Activated CD4-positive, alpha-beta T cell treated with anti-CD3 and anti-CD28 coated beads for 24 hours (primary cell): ENCODE results near the gene GPX7.

Source experiments
- DNase-seq, 2 donors: peaks; one replicate each; pipeline ENCODE4 v3.0.0-alpha.2; 2020; ENCODE audit warnings: low read depth in 2 of 2

GPX7 gene

DNA sequence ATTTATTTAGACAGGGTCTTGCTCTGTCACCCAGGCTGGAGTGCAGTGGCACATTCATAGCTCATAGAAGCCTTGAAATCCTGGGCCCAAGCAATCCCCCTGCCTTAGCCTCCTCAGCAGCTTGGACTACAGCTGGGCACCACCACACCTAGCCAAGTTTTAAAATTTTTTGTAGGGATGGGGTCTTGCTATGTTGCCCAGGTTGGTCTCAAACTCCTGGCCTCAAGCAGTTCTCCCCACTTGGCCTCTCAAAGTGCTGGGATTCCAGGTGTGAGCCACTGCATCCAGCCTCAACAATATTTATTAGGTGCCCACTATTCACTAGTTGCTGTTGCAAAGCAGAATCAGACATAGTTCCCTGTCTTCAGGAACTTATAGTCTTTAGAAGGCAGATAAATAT, 14.1 kb upstream of the GPX7 start:
- DNase-seq = no peak

DNA sequence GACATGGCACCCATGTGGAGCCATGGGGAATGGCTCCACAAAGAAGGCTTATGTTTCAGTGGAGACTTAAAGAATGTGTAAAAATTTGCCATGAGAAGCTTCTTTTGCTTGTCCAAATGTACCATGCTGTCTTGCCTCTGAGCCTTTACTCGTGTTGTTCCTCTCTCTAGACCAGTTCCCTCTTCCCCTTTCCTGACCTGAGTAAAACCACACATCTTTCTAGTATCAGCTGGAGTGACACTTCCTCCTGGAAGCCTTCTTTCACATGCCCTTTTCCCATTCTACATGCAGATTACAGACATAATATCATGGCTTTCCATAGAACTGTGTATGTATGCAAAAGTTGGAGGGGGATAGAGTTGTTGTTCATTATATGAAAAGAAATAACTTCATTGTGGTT, 13.6 kb upstream of the GPX7 start:
- DNase-seq = no peak

DNA sequence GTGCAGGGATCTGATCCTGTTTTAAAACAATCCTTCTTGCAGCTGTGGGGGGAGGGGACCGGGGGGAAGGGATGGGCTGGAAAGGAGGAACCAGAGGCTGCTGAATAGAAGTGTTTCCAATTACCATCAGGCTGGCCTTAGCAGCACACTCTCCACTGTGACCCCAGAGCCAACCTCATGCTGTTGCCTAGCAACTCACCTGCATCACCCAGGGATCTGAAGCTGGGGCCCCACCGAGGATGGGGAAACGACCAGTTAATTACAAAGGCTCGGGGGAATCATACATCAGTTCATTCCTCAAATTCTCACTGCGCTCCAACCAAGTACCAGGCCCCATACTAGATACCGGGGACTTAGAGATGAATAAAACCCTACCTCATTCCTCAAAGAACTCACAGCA, 11.9 kb upstream of the GPX7 start:
- no peak for DNase-seq

DNA sequence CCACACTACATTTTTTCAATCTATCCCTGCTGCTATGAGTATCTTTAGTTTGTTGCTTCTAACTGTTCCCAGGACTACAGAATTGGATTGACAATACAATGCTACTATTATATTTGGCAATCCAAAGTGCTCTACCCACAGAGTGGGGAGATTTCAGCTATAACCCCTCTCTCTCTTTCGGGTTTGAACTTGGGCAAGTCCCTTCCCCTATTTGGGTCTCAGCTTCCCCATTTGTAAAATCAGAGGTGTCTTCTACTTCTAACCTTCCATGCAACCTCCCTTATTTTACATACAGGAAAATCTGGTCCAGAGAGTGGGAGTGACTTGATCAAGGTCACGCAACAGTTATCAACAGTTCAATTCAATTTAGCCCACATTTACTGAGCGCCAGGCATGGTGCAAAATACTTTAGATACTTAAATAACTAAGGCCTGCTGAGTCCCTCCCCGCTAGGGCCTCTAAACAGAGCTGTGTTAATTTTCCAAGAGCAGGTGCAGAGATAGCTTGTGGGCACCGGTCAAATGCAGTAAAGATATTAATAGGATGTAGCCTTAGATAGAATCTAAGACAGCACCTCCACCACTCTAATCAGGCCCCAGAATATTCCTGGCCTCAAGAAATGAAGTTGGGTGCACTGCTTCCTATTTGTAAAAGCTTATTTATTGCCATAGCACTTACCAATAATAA, 9.4 kb upstream of the GPX7 start:
- DNase-seq = no peak

DNA sequence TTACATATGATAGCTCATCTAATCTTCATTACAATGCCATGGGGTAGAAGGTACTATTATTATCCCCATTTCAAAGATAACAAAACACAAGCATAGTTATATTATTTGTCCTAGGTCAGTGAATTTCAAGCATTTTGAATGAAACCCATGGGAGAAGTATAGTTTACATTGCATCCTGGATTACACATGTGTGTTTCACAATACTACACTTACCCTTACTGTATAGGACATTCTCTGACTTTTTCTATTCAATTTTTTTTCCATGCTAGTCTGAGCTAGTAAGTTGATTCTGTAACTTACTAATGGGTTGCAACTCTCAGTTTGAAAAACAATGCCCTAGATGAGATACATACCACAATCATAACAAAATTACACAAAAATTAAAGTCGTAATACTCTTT, 8.7 kb upstream of the GPX7 start:
- DNase-seq = no peak

DNA sequence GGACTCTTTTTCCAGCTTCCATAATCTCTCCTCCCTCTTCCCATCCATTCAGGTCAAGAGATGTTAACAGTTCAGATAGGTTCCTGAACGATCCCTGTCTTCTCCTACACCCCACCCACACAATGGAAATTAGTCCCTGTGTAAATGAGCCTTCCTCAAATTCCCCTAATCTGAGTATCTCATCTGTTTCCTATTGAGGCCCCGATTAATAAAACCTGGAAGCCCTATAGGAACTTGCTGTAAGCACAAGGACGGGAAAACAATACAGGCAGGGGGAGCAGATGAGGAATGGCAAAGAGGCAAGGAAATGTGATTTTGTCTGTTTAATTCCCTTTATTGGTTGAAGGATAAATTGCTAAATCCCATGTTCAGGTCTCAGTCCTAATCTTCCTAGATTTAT, 7.1 kb upstream of the GPX7 start:
- no peak for DNase-seq

DNA sequence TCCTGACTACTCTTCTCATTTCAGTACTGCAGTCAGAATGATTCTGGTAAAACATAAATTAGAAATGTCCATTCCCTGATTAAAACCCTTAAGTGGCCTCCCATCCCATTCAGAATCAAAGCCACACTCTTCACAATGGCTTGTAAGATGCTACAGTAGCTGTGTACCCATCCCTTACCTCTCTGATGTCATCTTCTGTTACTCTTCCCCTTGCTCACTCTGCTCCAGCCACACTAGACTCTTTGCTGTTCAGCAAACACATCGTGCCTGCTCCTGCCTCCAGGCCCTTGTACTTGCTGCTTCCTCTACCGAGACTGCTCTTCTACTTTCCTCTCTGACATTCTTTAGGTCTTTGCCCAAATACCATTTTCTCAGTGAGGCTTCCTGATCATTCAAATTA, 4.3 kb upstream of the GPX7 start:
- DNase-seq = no peak

DNA sequence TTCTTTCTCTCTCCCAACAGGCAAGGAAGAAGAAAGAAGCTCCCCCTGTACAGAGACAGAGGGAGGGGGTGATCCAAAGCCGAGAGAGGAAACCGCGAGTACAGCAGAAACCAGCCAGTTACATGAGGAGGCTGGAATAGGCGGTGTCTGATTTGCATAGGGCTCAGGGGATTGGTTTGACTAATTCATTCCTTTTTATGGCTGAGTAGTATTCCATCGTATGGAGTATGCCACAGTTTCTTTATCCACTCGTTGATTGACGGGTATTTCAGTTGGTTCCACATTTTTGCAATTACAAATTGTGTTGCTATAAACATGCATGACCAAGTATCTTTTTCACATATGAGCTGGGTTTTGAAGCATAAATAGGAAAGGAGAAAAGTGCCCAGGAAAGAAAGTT, 3.4 kb upstream of the GPX7 start:
- DNase-seq = no peak

DNA sequence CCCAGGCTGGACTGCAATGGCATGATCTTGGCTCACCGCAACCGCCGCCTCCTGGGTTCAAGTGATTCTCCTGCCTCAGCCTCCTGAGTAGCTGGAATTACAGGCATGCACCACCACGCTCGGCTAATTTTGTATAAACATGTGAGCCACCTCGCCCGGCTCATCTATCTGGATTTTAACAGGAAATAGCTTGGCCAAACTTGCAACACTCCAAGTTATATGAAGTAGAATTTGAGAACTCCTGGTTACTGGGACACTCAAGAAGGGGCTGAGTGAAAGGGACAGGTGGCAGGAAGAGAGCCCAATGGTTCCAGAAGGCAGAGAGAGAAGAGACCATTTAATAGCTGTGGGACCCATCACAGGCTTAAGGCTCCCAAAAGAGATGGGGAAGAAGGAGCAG, 2.9 kb upstream of the GPX7 start:
- no peak for DNase-seq

DNA sequence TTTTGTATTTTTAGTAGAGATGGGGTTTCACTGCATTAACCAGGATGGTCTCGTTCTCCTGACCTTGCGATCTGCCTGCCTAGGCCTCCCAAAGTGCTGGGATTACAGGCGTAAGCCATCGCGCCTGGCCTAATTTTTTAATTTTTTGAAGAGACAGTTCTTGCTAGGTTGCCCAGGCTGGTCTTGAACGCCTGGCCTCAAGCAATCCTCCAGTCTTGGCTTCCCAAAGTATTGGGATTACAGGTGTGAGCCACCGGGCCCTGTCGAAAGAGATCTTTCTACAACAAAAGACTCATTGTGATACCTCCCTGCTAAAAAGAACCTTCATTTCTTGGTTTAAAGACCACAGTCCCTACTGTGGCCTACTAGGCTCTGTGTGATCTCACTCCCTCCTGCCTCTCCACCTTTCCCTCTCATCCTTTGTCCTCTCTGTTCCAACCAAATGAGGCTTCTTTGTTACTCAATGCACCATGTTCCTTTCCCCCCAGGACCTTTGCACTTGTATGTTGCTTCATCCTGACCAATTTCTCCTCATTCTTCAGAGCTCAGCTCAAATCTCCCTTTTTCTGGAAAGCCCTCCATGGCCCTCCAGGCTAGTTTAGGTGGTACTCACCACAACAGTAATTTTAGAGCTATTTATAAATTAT, 1.5 kb upstream of the GPX7 start:
- DNase-seq = no peak

DNA sequence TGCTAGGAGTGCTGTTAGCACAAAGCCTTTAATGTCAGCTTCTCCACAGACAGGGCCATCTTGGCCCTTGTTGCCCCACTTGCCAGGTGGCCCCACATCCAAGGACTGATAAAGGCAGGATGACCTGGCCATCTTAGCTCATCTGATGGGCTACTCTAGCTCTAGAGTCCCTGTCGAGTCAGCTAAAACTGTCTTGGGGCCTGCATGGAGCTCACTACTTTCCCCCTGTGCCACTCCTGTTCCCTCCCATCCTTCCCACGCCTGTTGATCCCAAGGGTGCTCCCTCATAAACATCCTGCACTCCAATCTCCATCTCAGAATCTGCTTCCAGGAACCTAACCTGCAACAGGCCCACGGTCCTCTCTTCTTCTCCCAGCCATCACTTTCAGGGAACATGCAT, 652 bp upstream of the GPX7 start:
- no peak for DNase-seq

DNA sequence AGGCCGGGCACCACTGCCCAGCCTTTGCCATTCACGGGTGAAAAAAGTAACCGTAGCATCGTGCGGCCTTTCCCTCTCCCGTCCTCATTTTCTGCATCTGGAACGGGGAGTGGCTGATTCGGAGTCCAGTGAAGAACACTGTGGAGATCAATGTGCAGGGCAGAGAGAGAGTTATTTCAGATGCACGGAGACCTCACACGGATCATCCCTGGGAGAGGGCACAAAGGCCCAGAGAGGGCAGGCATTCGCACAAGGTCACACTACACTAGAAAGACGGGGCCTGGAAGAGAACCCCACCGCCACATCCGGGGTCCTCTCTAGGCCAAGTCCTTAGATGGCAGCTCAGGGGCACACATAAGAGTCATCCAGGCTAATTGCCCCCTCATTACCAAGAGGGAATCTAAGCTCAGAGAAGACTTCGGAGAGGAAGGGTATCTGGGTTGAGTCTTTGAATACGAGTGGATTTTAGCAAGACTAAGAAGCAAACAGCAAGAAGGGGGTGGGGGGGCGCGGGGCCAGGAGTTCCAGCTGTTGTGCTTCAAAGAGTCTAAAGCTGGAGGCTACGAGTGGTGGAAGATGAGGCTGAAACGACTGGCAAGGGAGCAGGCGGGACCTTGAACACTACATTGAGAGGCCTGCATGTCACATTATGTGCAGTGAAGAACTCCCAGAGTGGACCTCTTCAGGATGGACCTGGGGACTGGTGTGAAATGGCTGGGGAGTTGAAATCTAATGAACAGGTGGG, 857 bp downstream of the GPX7 start:
- peak in 1 of 2 donors; percentile 17 for DNase-seq

DNA sequence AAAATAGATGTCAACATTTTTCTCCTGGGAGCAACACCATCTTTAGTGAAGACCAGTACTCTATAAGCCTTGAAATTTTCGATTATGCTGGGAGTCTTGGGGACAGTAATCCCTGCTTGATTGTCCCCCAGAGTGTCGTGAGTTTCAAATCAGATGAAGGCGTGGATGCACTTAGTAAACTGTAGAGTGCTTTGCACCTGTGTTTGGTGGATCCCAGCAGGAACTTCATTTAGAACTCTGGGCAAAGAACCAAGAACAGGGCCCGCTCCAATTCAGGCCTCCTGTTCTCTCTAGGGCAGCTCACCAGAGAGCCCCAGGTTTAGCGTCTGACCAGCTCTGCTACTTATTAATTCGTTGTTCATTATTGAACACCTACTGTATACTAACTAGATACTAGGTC, 1.5 kb downstream of the GPX7 start:
- no peak for DNase-seq

DNA sequence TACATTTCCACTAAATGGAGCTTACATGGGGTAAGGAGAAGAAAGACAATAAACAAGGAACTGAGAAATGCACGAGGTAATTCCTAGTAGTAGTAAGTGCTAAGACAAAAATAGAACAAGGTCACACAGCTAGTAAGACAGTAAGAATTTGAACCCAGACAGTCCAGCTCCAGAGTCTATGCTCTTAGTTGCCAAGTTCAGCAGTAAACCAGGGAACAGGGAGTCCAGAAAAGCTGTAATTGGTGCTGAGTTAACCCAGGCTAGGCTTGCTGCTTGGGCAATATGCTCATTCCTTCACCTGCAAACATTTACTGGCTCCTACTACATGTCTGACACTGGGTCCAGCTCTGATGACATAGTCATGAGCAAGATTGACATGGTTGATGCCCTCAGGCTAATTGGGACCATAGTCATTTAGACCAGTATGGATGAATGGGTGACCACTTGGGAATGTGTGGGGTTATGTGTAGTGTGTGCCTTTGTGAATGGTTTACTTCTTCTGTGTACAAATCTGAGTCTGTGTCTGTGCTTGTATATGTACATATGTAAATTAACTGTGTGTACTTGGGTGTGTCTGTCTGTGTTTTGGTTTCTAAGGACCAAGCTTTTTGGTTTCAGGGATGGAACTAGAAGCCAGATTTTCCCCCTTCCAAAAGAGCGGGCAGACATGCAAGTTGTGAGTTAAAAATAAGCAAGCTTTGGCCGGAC, 2.0 kb downstream of the GPX7 start:
- DNase-seq = no peak

DNA sequence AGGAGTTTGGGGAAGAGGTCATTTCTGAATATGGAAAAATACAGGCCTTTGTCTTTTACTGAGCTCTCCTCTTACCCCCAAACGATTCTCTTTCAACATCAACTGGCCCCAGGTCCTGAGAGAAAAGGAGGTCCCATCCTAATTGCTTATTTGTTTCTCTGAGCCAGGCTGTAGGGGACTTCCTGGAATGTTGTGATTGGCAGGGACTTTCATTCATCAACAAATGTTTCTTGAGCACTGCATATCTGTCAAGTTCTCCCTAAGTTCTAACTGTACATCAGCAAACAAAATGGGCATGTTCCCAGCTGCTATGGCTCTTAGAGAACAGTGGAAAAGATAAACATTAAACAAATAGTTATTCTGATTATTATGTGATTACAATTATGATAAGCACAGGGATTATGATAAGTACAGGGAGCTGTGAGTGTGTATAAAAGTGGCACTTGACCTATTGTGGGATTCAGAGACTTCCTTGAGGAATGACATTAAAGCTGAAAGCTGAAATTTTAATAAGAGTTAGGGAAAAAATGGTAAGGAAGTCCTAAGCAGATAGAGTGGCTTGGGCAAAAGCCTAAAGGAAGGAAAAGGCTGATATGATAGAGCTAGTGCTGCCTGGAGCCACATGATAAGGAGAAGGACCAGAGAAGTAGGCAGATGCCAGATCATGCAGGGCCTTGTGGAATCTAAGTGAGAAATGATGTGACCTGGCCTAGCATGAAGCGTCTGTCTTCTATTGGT, 11.6 kb downstream of the GPX7 start:
- DNase-seq = no peak

DNA sequence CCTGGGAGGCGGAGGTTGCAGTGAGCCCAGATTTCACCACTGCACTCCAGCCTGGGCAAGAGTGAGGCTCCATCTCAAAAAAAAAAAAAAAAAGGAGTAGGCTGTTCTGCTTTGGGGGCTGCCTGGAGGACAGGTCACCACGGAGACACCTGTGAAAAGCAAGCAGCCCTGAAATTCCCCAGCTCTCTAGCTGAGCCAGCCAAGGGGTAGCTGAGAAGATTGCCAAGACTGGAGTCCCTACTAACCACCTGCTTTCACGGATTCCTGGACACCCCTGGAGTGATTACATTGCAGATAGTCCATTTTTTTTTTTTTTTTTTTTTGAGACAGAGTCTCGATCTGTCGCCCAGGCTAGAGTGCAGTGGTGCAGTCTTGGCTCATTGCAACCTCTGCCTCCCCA, 12.5 kb downstream of the GPX7 start:
- no peak for DNase-seq

DNA sequence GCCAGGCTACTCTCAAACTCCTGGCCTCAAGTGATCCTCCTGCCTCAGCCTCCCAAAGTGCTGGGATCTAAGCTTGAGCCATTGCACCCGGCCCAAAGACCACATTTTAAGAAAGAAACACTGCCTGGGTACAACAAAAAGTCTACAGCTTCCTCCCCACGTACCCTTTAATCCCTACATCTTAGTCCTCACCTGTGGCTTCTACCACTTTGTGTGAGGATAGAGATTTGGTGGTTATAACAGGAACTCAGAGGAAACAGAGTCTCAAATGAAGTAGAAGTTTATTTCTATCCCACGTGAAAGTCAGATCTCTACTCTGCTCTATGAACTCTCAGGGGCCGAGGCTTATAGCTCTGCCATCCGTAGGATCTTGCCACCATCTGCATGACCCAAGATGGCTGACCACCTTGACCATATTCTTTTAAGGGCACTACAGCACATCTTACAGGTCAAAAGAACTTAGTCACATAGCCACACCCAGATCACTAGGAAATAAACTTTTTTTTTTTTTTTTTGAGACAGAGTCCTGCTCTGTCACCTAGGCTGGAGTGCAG, 13.4 kb downstream of the GPX7 start:
- no peak for DNase-seq

DNA sequence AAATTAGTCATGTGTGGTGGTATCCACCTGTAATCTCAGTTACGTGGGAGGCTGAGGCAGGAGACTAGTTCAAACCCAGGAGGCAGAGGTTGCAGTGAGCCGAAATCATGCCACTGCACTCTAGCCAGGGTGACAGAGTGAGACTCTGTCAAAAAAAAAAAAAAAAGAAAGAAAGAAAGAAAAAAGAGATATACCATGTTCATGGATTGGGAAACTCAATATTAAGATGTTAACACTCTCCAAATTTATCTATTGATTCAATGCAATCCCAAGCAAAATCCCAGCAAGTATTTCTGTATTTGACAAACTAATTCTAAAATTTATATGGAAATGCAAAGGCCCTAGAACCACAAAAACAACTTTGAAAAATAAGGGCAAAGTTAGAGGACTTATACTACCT, 19.8 kb downstream of the GPX7 start:
- no peak for DNase-seq

DNA sequence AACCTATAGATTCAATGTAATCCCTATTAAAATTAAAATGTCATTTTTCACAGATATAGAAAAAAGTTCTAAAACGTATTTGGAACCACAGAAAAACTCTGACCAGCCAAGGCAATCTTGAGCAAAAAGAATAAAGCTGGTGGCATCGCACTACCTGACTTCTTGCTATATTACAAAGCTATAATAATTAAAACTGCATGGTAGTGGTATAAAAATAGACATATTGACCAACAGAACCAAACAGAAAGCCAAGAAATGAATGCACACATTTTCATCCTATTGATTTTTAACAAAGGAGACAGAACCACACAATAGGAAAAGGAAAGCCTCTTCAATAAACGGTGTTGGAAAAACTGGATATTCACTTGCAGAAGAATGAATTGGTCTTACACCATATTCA, 21.6 kb downstream of the GPX7 start:
- DNase-seq = no peak

DNA sequence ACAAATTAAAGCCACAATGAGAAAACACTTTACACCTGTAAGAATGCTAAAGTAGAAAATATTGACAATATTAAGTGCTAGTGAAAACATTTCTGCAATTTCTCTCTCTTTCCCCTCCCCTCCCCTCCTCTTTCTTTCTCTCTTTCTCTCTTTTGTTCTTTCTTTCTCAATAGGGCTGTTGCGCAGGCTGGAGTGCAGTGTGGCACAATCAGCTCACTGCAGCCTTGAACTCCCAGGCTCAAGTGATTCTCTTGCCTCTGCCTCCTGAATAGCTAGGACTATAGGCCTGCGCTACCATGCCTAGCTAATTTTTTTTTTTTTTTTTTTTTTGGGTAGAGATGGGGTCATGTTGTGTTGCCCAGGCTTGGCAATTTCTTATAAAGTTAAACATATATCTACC, 24.9 kb downstream of the GPX7 start:
- DNase-seq = no peak

DNA sequence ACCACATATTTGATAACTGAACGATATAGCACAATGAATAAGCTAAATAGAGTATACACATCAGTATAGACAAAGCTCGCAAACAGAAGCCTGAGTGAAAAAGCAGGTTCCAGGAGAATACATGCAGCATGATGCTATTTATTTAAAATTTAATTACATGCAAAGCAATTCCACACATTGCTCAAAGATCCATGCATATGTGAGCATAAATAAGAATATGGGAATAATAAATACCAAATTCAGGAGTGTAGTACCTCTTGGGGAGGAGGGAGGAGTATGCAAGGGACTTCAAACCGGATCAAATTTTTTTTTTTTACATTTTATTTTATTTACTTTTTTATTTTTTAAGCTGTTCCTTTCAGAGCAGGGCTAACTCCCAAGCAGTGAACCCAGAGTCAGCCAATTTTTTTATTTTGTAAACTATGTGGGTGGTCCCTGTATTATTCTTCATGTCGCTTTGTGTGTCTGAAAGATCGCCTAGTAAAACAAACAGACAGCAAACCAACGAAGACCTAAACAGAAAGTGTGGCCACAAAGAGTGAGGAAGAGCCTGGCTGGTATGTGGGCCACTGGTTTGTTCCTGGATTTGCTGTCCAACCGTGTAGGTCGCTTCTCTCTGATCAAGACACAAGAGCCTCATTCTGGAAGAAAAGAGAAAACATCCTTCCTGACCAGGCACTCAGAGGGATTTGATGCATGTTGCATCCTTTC, 26.6 kb downstream of the GPX7 start:
- no peak for DNase-seq
